Adrenal gland (tissue), 5 donors: Measurements from ENCODE around the gene CELF5.

Source experiments
- POLR2A ChIP-seq, 2 donors: fragments of 450-650 bp; IDR thresholded peaks; one replicate each; pipeline ENCODE4 v1.6.1; 2017; ENCODE audit warnings: antibody characterized with exemption in 2 of 2, mild to moderate bottlenecking in 2 of 2, moderate library complexity in 1 of 2
- TF ChIP-seq, protein P1 (sequence below), 6 experiments: fragments of 450-650 bp in 4 of 6; fragments of 200-600 bp in 2 of 6; sonication (generic) in 1 of 6; IDR thresholded peaks; 1 replicate in 5 of 6; 2 replicates in 1 of 6; pipeline versions ENCODE4 v1.5.1 to v1.8.0; 2016 to 2021; ENCODE audit warnings: antibody characterized with exemption in 6 of 6, mild to moderate bottlenecking in 2 of 6, moderate library complexity in 1 of 6
- donor health status: DM: no; HTN: no; CAD: no.

DNA sequence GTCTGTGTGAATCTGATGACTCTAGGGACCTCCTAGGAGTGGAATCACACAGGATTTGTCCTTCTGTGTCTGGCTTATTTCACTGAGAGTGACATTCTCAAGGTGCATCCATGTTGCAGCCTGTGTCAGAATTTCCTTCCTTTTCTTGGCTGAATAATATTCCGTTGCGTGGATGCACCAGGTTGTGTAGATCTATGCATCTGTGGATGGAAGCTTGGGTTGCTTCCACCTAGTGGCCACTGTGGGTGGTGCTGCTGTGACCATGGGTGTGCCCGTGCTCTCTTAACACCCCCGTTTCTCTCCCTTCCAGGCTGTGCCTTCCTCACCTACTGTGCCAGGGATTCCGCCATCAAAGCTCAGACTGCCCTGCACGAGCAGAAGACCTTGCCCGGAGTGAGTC, 26.2 kb downstream of the CELF5 start:
- TF ChIP-seq, protein P1, sequence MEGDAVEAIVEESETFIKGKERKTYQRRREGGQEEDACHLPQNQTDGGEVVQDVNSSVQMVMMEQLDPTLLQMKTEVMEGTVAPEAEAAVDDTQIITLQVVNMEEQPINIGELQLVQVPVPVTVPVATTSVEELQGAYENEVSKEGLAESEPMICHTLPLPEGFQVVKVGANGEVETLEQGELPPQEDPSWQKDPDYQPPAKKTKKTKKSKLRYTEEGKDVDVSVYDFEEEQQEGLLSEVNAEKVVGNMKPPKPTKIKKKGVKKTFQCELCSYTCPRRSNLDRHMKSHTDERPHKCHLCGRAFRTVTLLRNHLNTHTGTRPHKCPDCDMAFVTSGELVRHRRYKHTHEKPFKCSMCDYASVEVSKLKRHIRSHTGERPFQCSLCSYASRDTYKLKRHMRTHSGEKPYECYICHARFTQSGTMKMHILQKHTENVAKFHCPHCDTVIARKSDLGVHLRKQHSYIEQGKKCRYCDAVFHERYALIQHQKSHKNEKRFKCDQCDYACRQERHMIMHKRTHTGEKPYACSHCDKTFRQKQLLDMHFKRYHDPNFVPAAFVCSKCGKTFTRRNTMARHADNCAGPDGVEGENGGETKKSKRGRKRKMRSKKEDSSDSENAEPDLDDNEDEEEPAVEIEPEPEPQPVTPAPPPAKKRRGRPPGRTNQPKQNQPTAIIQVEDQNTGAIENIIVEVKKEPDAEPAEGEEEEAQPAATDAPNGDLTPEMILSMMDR (IDR thresholded peaks at IDR 0.05): peak; percentile 17 to 56 (median 42)
- TF ChIP-seq POLR2A (IDR thresholded peaks at IDR 0.05): no peak
